MM.1S (cell line): Measurements from ENCODE around the gene CRHBP.

Source experiments
- CTCF ChIP-seq: fragments of 300-600 bp; sonication (generic); IDR thresholded peaks from 2 replicates; pipeline ENCODE4 v1.5.1; 2016; ENCODE audit warnings: antibody characterized with exemption, low read length, mixed read lengths
- EZH2 ChIP-seq: fragments of 300-600 bp; sonication (generic); optimal IDR thresholded peaks from 2 replicates; pipeline ENCODE3; 2017; ENCODE audit warnings: low read depth, mild to moderate bottlenecking, antibody characterized with exemption, low read length, mixed read lengths
- EZH2phosphoT487 ChIP-seq: fragments of 300-600 bp; sonication (generic); IDR thresholded peaks from 2 replicates; pipeline ENCODE4 v1.6.1; 2018; ENCODE audit warnings: antibody characterized with exemption, low read length

GRCh38 chr5:77017668-77018067 lies 64.8 kb downstream of the CRHBP start:
- TF ChIP-seq CTCF (no peak), EZH2 (no peak), EZH2phosphoT487 (no peak)
